ENCODE measurements around the gene PLAAT4.

Gene PLAAT4, protein sequence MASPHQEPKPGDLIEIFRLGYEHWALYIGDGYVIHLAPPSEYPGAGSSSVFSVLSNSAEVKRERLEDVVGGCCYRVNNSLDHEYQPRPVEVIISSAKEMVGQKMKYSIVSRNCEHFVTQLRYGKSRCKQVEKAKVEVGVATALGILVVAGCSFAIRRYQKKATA

DNA sequence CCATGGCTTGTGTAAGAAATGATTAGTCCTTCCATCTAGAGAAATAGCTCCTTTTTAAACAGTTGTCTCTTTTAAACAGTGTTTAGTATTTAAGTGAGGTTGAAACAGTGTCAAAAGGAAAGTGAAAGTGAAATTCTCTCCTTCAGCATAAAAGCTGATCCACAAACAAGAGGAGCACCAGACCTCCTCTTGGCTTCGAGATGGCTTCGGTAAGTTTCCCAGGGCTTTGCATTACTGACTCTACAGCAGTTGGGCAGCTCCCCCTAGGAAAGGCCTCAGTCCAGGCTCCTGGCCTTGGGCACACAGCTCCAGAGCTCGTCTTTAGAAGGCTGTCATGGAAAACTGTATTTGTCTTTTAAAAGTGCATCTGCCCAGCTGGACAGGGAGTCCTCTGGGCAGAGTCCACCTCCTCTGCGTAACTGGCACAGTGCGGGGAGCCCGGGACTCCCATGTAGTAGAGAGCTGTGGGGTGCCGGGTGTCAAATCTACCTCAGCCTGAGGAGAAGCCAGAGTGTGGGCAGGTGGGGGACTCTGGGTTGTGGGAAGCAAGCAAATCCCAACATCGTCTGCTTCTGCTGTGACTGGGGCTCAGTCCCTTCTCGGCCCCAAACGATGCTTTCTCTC, at the start of gene PLAAT4:
Gene PLAAT4, plus strand, starts transcription at position 140 of the 624 bp plus-strand sequence. Its CDS starts 61 bp downstream, at position 201.
- DNase-seq = peak; percentile 83

DNA sequence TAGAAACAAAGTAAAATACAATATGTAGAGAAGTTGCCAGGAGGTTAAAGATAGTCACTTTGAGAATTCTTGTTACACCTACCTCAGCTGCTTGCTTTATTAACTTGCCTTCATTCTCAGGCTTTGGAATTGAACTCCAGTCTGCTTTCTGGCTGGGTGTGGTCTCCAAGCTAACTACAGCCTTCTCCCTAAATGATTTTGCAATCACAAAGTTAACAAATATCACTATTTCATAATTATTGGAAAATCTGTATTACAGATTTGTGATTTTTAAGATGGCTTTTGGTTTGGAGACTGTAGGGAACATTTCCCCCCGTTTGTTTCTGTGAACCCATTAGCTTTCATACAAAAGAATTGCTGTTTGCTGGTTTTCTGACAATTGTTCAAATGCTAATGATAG, 47.8 kb upstream of the PLAAT4 start:
- DNase-seq = no peak

DNA sequence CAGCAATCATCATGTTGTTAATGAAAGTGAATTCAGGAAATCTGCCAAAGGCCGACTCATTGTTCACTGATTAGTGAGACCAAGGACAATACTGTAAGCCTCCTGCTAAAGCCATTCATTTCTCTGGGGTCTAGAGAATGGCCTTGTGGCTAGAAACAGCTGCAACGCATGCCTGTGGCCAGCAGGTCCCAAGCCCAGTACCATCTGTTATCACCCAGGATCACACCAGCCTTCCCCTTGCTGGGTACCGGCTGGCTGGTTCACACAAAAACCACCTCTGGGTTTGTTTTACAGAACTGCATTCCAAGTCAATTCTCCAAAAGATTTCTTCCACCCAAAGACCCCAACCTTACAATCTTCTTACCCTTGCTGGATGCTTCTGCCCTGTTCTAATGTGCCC, 46.7 kb upstream of the PLAAT4 start:
- DNase-seq = no peak

DNA sequence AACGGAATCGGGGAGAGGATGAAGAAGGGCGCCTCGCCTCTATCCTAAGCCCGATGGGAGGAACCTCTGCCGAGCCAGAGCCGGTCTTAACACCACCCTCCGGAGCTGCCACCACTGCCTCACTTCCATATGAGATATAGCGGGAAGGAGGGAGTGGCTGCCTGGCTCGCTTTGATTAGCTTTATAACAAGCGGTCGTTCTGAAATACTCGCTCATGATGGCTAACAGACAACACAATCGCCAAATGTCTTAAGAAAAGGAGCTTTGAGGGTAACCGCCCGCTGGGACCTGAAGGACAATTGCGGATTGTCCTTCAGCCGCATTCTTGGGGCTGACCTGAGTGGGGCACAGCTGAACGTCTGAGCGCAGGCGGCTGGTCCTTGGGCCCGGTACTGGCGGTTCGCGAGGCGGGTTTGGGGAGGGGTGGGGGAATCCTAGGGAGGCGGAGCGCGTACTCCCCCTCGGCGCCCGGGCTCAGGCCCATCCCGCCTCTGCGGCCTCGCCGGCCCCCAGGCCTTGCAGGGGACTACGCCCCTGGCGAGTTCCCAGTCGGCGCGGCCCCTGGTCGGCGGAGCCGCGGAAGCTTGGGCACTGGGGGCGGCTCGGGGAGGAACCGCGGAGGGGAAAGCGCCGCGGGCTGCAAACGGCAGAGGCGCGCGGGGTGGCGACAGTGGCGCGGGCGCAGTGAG, 45.9 kb upstream of the PLAAT4 start, which contains the start of gene PLAAT5:
Gene PLAAT5, minus strand, starts transcription at position 617 of the 689 bp plus-strand sequence. Its CDS starts 133 bp downstream, at position 484.
- DNase-seq = peak; percentile 25

DNA sequence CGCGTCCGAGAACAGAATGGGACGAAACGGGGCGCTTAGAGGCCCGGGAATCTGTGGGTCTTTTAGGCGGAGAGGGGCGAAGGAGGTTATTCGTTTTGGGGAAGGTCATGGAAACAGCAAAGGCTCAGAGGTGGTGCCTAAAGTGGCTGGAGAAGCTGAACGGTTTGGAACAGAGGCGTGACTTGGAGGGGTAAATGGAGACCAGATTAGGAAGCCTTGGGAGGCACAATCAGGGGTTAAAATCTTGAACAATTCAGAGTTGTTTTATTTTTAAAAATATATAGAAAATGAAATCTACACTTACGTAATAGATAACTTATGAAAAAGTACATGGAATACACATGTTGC, 45.4 kb upstream of the PLAAT4 start:
- no peak for DNase-seq

DNA sequence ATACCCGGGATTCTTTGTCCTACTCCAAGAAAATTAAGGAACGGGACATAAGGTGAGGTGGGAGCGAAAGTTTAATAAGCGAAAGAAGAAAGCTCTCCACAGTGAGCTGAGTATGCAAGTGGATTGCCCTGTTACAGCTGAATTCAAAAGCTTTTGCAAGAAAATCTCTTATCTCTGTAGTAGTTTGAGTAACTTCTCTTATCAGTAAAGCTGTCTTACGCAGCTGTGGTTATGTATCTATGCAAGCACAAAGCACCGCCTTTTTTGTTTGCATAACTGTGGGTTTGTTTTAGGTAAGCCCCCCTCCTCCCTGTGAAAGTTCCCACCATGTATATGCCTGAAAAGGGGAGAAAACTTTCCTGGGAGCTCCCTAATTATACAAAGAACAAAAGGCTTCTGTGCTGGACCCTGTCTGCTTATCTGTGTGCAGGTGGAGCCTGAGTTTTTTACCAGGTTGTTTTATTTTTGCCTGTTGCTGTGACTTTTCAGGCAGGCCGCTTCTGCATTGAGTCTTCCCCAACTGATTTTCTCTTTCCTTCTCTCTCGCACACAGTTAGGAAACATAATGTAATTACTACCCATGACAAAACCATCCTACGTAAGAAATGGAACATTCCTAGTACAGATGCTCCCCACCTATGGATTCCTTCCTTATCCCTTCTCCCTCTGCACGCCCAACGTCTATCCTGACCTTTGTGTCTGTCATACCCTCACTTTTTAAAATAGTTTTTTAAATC, 44.8 kb upstream of the PLAAT4 start:
- no peak for DNase-seq

DNA sequence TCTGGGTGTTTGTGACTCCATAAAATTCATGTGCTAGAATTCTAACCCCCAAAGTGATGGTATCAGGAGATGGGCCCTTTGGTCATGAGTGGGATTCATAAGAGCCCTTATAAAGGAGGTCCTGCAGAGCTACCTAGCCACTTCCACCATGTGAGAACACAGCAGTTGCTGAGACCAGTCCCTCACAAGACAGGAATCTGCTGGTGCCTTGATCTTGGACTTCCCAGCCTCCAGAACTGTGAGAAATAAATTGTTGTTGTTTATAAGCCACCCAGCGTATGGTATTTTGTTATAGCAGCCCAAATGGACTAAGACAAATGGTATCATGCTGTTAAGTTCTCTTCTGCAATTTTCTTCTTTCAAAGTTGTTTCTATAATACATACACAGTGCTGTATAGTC, 44.2 kb upstream of the PLAAT4 start:
- DNase-seq = no peak

DNA sequence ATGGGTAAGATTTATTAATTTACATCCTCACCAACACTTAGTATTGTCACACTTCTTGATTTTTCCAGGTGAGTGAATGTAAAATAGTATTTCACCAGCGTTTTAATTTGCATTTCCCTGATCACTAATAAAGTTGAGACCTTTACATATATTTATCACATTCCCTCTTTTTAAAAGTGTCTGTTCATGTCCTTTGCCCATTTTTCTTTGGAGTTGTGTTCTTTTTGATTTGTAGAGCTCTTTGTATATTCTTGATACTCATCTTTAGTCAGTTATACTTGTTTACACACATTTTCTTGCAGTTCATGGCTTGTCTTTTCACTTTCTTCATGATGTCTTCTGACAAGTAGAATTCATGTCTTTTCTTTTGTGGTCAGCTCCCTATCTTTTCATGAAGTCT, 43.5 kb upstream of the PLAAT4 start:
- no peak for DNase-seq

DNA sequence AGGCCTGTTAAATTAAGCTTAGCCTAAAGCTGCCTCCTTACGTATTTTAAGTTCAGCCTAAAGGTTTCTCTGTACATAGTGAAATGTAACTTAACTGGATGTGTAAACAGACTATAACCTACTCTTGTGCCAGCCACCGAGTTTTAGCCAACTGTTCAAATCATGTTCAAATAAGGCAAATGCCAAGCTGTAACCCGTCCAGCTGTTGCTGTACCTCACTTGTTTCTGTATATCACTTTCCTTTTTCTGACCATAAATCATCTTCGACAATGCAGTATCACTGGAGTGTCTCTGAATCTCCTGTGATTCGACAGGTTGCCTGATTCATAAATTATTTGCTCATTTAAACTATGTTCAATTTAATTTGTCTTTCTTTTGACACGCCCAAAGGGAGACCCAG, 41.6 kb upstream of the PLAAT4 start:
- DNase-seq = no peak

DNA sequence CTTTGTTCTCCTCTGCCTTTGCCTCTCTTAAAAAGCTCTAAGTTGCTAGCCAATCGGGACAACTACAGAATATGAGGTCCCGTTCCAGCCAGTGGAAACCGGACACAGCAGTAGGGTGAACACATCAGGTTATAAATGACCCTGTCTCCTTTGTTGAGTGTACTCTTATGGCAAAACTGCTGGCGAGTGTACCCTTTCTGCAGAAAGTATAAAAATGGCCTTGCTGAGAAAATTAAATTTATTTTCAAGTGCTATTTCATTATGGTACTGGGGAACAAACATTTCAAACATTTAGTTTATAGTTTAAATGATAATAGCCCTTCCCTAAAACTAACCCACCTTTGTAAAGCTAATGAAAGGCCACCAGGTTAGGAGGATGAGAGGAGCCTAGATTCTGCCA, 36.7 kb upstream of the PLAAT4 start:
- no peak for DNase-seq

DNA sequence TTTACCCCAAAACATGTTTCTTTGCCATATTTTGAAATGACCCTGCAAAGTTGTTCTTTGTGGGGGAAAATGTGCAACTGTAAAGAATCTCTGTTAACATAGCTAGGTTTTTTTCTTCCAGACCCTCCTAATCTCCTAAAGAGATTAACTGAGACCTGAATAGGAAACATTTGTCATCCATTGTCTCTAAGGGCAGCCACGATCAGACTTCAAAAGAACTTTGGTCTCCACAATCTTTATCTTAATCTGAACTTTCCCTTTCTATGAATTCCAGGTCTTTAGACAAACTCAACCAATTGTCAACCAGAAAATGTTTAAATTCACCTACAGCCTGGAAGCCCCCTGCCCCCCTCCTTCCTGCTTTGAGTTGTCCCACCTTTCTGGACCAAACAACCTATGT, 35.4 kb upstream of the PLAAT4 start:
- no peak for DNase-seq

DNA sequence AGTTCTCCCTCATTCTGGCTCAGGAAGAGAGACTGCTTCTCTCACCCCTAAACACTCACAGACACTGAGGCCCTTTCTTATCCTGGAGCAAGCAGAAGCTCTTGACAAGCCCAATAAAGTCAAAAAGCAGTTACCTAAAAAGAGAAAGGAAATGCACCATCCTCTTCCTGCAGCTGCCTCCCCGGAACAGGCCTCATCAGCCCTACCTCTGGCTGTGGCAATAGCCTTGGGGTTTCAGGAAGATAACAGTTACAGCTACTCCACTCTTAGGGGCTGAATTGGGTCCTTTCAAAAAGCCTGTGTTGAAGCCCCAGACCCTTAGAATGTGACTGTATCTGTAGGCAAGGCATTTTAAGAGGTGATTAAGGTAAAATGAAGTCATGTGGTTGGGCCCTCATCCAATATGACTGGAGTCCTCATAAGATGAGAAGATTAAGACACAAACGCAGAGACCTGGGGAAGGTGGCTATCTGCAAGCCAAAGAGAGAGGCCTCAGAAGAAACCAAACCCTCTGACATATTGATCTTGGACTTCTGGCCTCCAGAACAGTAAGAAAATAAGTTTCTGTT, 34.3 kb upstream of the PLAAT4 start:
- no peak for DNase-seq

DNA sequence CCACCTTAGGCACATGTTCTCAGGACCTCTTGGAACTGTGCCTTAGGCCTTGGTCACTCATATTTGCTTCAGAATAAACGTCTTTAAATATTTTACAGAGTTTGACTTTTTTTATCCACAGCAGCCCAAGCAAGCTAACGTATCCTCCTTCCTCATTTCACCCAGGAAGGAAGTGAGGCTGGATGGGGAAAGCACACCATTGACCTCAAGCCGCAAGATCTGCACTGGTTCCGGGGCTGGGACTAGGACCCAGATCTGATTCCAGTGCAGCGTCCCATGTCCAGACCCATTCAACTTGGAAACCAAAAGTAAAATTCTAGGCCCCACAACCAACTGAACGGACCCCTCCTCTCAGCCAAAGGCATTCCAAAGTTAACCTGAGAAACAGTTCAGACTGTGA, 33.1 kb upstream of the PLAAT4 start:
- peak; percentile 77 for DNase-seq

DNA sequence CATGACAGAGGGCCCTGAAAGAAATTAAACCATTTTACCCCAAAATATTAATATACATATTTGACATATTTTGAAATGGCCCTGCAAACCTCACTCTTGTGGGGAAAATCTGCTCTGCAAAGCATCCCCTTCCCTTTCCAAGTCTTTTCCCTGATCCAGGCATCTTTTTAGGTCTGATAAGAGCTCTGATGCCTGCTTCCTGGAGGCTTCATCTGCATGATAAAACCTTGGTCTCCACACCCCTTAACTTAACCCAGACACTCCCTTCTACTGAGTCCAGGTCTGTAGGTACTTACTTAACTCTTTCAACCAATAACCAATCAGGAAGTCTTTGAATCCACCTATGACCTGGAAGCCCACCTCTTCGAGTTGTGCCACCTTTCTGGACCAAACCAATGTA, 32.6 kb upstream of the PLAAT4 start:
- no peak for DNase-seq

DNA sequence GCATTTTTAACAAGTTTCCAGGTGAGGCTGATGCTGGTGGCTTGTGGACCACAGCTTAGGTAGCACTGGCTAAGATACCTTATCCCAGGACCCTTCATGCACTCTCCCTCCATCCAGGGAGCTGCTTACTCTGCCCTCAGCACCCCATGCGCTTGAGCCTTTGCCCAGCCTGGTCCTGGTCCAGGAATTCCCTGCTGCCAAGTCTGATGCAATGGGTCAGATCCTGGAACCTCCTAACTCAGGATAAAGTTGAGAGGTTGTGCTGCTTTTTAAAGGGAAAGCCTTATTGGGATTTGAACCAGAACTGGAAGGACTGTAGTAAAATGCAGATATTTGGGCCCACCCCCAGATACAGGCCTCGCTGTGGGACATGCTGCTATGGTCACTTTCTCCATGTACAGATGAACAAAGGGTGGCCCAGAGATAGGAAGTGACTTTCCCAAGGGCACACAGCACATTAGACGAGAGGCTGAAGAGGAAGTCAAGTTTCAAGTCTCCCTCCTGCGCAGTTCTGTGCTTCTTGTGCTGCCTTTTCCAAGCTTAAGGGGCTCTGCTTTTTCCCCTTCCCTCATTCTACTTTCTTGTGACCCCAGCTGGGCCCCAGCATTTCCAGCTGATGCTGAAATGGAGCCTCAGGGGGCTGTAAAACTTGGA, 31.5 kb upstream of the PLAAT4 start:
- DNase-seq = peak; percentile 28

DNA sequence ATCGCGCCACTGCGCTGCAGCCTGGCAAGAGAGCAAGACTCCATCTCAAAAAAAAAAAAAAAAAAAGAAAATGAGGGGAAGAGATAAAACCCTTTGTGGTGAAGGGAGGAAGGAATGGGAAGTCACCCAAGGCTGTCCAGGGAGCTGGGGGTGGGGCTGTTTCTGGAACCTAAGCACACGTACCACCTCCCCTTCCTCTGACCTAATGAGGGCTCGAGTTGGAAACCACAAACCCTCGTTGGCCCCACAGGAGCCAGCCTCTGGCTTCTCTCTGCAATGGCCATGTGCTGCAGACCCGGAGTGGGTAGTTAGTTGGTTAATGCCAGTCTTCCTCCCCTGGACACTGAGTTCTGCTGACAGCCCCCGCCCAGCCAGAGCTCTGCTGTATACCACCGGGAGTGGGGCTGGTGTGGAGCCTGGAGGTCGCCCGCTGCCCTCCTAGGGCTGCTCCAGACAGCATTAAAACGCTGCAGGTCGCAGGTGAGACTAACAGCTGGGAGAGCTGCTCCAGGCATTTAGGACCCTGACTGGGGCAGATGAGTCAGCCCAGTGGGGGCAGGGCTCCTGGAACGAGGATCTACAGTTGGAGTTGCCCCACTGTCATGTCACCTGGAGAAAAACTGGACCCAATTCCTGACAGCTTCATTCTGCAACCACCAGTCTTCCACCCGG, 30.6 kb upstream of the PLAAT4 start, which contains the start of gene LGALS12:
Gene LGALS12, plus strand, starts transcription at position 228 of the 672 bp plus-strand sequence. Its CDS starts 375 bp downstream, at position 603.
- peak; percentile 43 for DNase-seq

DNA sequence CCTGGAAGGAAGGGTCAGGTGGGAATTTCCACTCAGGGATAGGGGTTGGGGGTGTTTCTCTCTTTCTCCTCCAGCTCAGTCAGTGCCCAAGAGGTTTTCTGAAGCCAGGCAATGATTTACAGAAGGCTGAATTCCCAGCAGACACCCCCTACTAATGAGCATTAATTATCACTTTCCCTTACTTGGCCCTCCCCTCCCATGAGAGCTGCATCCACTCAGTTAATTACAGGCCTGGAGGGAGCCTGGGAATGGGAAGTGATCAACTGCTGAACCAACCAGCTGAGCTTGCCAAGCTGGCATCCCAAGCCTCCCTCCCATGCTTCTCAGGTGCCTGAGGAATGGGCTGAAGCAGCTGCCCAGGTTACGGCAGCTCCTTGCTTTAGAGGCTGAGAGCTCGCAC, 29.7 kb upstream of the PLAAT4 start:
- DNase-seq = no peak

DNA sequence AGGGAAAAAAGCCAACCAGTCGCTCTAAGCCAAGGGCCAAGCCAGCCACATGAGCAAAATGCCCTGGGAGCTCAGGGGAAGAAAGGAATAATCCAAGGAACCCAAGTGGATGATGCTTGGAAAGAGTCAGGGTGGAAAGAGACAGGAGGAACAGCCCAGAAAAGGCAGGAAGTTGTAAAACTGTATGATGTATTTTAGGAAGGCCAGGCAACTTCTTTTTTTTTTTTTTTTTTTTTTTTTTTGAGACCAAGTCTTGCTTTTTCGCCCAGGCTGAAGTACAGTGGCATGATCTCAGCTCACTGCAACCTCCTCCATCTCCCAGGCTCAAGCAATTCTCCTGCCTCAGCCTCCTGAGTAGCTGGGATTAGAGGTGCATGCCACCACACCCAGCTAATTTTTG, 29.1 kb upstream of the PLAAT4 start:
- no peak for DNase-seq

DNA sequence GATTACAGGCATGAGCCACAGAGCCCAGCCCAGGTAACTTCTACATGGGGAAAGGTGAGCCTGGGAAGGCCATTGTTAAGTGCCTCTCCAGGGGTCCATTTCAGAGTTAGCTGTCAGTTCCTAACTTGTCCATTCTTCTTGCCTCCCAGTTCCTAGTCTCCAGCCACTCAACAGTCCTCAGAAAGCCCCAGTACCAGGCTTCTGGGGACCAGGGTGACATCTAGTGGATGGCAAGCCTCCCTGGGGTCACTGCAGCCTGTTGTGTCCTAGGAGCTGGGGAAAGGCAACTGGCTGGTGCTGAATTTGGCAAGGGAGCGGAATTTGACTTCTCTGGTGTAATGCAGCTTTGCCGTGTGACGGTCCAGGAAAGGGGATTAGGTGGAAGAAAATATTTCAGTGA, 28.6 kb upstream of the PLAAT4 start:
- peak; percentile 62 for DNase-seq

DNA sequence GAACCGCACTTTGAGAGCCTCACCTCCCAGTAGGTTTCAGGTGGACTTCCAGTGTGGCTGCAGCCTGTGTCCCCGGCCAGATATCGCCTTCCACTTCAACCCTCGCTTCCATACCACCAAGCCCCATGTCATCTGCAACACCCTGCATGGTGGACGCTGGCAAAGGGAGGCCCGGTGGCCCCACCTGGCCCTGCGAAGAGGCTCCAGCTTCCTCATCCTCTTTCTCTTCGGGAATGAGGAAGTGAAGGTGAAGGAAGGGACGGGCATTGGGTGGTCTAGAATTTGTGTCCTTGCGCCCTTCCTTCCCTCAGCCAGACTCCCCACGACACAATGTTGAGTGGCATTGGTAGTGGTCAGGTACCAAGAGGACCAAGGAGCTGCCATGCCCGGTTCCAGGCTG, 27.9 kb upstream of the PLAAT4 start:
- no peak for DNase-seq

DNA sequence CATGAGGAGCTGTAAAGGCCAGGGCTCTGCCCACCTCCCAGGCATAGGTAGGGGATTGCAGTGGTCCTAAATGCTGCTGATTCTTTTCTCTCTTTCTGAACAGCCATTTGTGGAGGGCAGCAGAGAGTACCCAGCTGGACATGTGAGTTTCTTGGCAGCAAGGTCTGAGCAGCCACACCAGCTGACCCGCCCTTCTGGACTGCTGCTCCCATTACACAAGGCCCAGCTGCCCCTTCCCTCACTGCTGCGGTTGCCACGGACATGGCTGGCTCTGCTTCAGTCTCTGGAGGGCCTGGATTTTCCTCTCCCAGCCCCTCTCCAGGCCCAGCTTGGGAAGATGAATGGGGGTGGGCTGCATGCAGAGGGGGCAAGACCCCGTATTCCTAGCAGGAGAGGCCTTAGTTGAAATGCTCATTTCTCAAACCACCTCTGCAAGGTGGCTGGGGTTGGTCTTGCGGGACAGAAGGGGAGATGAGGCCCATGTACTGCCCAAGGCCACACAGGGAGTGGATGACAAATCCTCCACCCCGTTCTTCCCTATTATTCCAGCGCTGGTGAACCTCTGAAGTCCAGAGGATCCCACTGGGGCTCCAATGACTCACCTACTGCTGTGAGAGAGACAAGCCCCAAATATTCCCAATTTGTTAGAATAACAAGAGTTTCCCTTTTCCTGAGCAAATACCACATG, 26.1 kb upstream of the PLAAT4 start:
- DNase-seq = no peak

All from suppressor macrophage treated with lipopolysaccharide for 4 hours (primary cell).